Naive thymus-derived CD8-positive, alpha-beta T cell (primary cell): ENCODE measurements around the gene PCGF1. TPM values are rescaled to one million over a fixed set of nuclear protein-coding genes. Genes with fewer than 3 reads are reported as not detected.

Experiments
- ATAC-seq, 2 donors: fragments of 150-1000 bp; cut with Tn5 transposase in 1 of 2; sonication (Bioruptor Pico), chemical (Tn5 transposase) in 1 of 2; 1 replicate in 1 of 2; 2 replicates in 1 of 2; pipeline ENCODE4 v1.10.0; 2021; ENCODE audit warnings: mild to moderate bottlenecking in 2 of 2, moderate library complexity in 2 of 2
- POLR2A ChIA-PET: fragments of 350-600 bp; sonication (Branson Sonifier 250); formaldehyde crosslinking; loops from one replicate; lab custom pipeline; 2021; ENCODE audit warnings: antibody characterized with exemption; lab: Charles Lee
- DNase-seq, 10 donors: peaks; one replicate each; pipeline versions ENCODE4 v3.0.0 to v3.0.0-alpha.2; 2020 to 2022
- H3K27ac Mint-ChIP-seq, 10 donors: one replicate each; pipeline ENCODE4 v1.8.0; 2020 to 2022; ENCODE audit warnings: mild to moderate bottlenecking in 10 of 10, mixed read lengths in 10 of 10, moderate library complexity in 4 of 10, inconsistent platforms in 1 of 10
- H3K27me3 Mint-ChIP-seq, 5 donors: one replicate each; pipeline ENCODE4 v1.8.0; 2021 to 2022; ENCODE audit warnings: mixed read lengths in 5 of 5
- H3K36me3 Mint-ChIP-seq, 3 donors: one replicate each; pipeline ENCODE4 v1.8.0; 2020 to 2022; ENCODE audit warnings: mixed read lengths in 3 of 3, mild to moderate bottlenecking in 2 of 3, inconsistent platforms in 1 of 3
- H3K4me1 Mint-ChIP-seq, 4 donors: one replicate each; pipeline ENCODE4 v1.8.0; 2021 to 2022; ENCODE audit warnings: mixed read lengths in 4 of 4
- H3K4me3 Mint-ChIP-seq, 10 donors: one replicate each; pipeline ENCODE4 v1.8.0; 2020 to 2022; ENCODE audit warnings: mild to moderate bottlenecking in 10 of 10, mixed read lengths in 10 of 10, moderate library complexity in 6 of 10, inconsistent platforms in 1 of 10
- H3K9me3 Mint-ChIP-seq, 9 donors: one replicate each; pipeline ENCODE4 v1.8.0; 2020 to 2022; ENCODE audit warnings: mixed read lengths in 9 of 9, mild to moderate bottlenecking in 3 of 9, inconsistent platforms in 1 of 9, moderate library complexity in 1 of 9
- polyA plus RNA-seq, 3 donors: library from polyadenylated mRNA; unstranded; fragments of 300-500 nt; fragmentation: Illumina TruSeq; gene quantifications; one replicate each; pipeline ENCODE4 v1.2.3, GENCODE V29; 2021
- total RNA-seq, 8 experiments: library from RNA in 2 of 8; stranded (reverse) in 2 of 8; gene quantifications; one replicate each; pipeline ENCODE4 v1.2.3 and lab custom pipeline; 2021 to 2026

The PCGF1 gene
- total and polyA plus RNA-seq, 5 experiments from 2014 or later, result 6.7 to 34.6 (median 11.8) TPM

- H3K27me3 Mint-ChIP-seq, result peaks cover 3 to 15% (median 8%) of the 10 kb centered on the region in 5 donors
- no peaks in the 10 kb centered on the region for H3K9me3 Mint-ChIP-seq
- POLR2A ChIA-PET, result interaction anchor here (5.7 kb wide), 1 partner anchor 77 kb away, joined by 45 read pairs; the partner anchor contains the start of genes INO80B and WBP1
- DNase-seq (no peak), ATAC-seq (no peak)
- no peak overlapping the region for H3K27ac Mint-ChIP-seq
- no peak overlapping the region for H3K4me3 Mint-ChIP-seq
- peaks cover 19 to 28% (median 22%) of the 10 kb centered on the region in 4 donors for H3K4me1 Mint-ChIP-seq
- H3K36me3 Mint-ChIP-seq, result peaks cover 0 to 8% (median 3%) of the 10 kb centered on the region in 3 donors
Observed at GRCh38 chr2:74534411-74534810, 26.9 kb upstream of the PCGF1 start.

GRCh38 chr2:74533464-74533863 is 26.0 kb upstream of the PCGF1 start:
- no peak for DNase-seq
- Mint-ChIP-seq H3K27me3 (peaks cover 0 to 5% (median 0%) of the 10 kb centered on the region in 5 donors), H3K27ac (peak overlapping the region in 1 of 10 donors; percentile 73), H3K36me3 (peaks cover 0 to 8% (median 3%) of the 10 kb centered on the region in 3 donors), H3K4me3 (no peak overlapping the region), H3K4me1 (peaks cover 20 to 30% (median 26%) of the 10 kb centered on the region in 4 donors), H3K9me3 (no peaks in the 10 kb centered on the region)
- no peak for ATAC-seq
- POLR2A ChIA-PET, result interaction anchor here (0.6 to 5.7 kb wide), 2 partner anchors 48 to 76 kb away, joined by 3 to 45 read pairs; partner anchors contain the start of genes INO80B and WBP1

- Mint-ChIP-seq H3K27me3 (peaks cover 0 to under 1% (median 0%) of the 10 kb centered on the region in 5 donors), H3K4me1 (peaks cover 23 to 40% (median 37%) of the 10 kb centered on the region in 4 donors), H3K9me3 (no peaks in the 10 kb centered on the region), H3K36me3 (peaks cover 0 to 20% (median 8%) of the 10 kb centered on the region in 3 donors), H3K4me3 (peak overlapping the region in 9 of 10 donors; percentile 20 to 89 (median 68)), H3K27ac (peak overlapping the region in 9 of 10 donors; percentile 1 to 97 (median 49))
- DNase-seq, result peak in 2 of 10 donors; percentile 50 to 53
- no peak for ATAC-seq
- POLR2A ChIA-PET, result interaction anchor here (1.9 to 5.7 kb wide), 3 partner anchors 50 to 75 kb away, joined by 8 to 45 read pairs (median 31); partner anchors contain the start of genes CCDC142, INO80B, MRPL53 and TTC31
Observed at GRCh38 chr2:74532222-74532621, 24.7 kb upstream of the PCGF1 start.

GRCh38 chr2:74531666-74532065 is 24.2 kb upstream of the PCGF1 start:
- POLR2A ChIA-PET, result interaction anchor here (1.1 to 5.7 kb wide), 5 partner anchors 8 to 74 kb away, joined by 3 to 45 read pairs (median 31); partner anchors contain the start of genes CCDC142, INO80B, MRPL53 and TLX2
- ATAC-seq (no peak), DNase-seq (no peak)
- Mint-ChIP-seq H3K27ac (peak overlapping the region in 8 of 10 donors; percentile 26 to 97 (median 66)), H3K4me1 (peaks cover 22 to 43% (median 40%) of the 10 kb centered on the region in 4 donors), H3K36me3 (peaks cover 0 to 25% (median 14%) of the 10 kb centered on the region in 3 donors), H3K4me3 (peak overlapping the region in 8 of 10 donors; percentile 25 to 96 (median 90)), H3K9me3 (no peaks in the 10 kb centered on the region), H3K27me3 (no peaks in the 10 kb centered on the region)

GRCh38 chr2:74530239-74531187 is 23.0 kb upstream of the PCGF1 start:
- Mint-ChIP-seq H3K4me1 (peaks cover 22 to 50% (median 43%) of the 10 kb centered on the region in 4 donors), H3K27ac (peak overlapping the region; percentile 37 to 97 (median 93)), H3K9me3 (no peaks in the 10 kb centered on the region), H3K4me3 (peak overlapping the region; percentile 89 to 96 (median 94)), H3K36me3 (peaks cover 4 to 34% (median 19%) of the 10 kb centered on the region in 3 donors), H3K27me3 (no peaks in the 10 kb centered on the region)
- POLR2A ChIA-PET, result interaction anchor here (0.6 to 5.7 kb wide), 19 partner anchors 8 to 702 kb away, joined by 3 to 45 read pairs (median 4); partner anchors contain the start of genes C2orf81, CCDC142, INO80B and LBX2
- ATAC-seq (peak; percentile 23 to 33), DNase-seq (peak in 8 of 10 donors; percentile 21 to 51 (median 40))

- DNase-seq, result peak; percentile 74 to 91 (median 80)
- Mint-ChIP-seq H3K27ac (peak within 1 kb of the TSS; percentile 78 to 97 (median 94)), H3K4me1 (peaks cover 22 to 50% (median 43%) of the 10 kb centered on the region in 4 donors), H3K4me3 (peak within 1 kb of the TSS; percentile 89 to 96 (median 94)), H3K27me3 (no peaks in the 10 kb centered on the region), H3K36me3 (peaks cover 4 to 34% (median 19%) of the 10 kb centered on the region in 3 donors), H3K9me3 (no peaks in the 10 kb centered on the region)
- POLR2A ChIA-PET, result interaction anchor here (0.9 to 5.7 kb wide), 19 partner anchors 9 to 701 kb away, joined by 3 to 45 read pairs (median 5); partner anchors contain the start of genes C2orf81, CCDC142, INO80B and LBX2
- peak; percentile 90 to 91 for ATAC-seq
Observed at GRCh38 chr2:74529357-74530238, 22.1 kb upstream of the PCGF1 start, which contains the start of the genes AUP1 and HTRA2. AUP1 (minus strand) TSS chr2:74529706; CDS start chr2:74529629, 77 bp downstream. HTRA2 (plus strand) TSS chr2:74529933; CDS start chr2:74530007, 74 bp downstream.

- Mint-ChIP-seq H3K4me1 (peaks cover 22 to 50% (median 43%) of the 10 kb centered on the region in 4 donors), H3K27me3 (no peaks in the 10 kb centered on the region), H3K27ac (peak overlapping the region; percentile 78 to 97 (median 94)), H3K4me3 (peak overlapping the region; percentile 89 to 96 (median 94)), H3K36me3 (peaks cover 4 to 34% (median 19%) of the 10 kb centered on the region in 3 donors), H3K9me3 (no peaks in the 10 kb centered on the region)
- POLR2A ChIA-PET, result interaction anchor here (1.0 to 5.7 kb wide), 15 partner anchors 10 to 107 kb away, joined by 3 to 45 read pairs (median 6); partner anchors contain the start of genes C2orf81, CCDC142, INO80B and LBX2
- ATAC-seq (peak; percentile 2 to 5), DNase-seq (peak in 1 of 10 donors; percentile 23)
Observed at GRCh38 chr2:74528600-74529356, 21.3 kb upstream of the PCGF1 start.

- no peaks in the 10 kb centered on the region for H3K27me3 Mint-ChIP-seq
- peaks cover 22 to 50% (median 43%) of the 10 kb centered on the region in 4 donors for H3K4me1 Mint-ChIP-seq
- POLR2A ChIA-PET, result interaction anchor here (0.5 to 5.1 kb wide), 7 partner anchors 11 to 77 kb away, joined by 4 to 35 read pairs (median 6); partner anchors contain the start of genes CCDC142, LBX2, TLX2 and TTC31
- peaks cover 4 to 34% (median 16%) of the 10 kb centered on the region in 3 donors for H3K36me3 Mint-ChIP-seq
- H3K4me3 Mint-ChIP-seq, result peak overlapping the region; percentile 89 to 96 (median 94)
- DNase-seq (no peak), ATAC-seq (no peak)
- no peaks in the 10 kb centered on the region for H3K9me3 Mint-ChIP-seq
- H3K27ac Mint-ChIP-seq, result peak overlapping the region in 8 of 10 donors; percentile 63 to 97 (median 92)
Observed at GRCh38 chr2:74527741-74528140, 20.2 kb upstream of the PCGF1 start.

- Mint-ChIP-seq H3K4me3 (peak overlapping the region in 4 of 10 donors; percentile 22 to 70 (median 24)), H3K36me3 (peaks cover 4 to 27% (median 16%) of the 10 kb centered on the region in 3 donors), H3K4me1 (peaks cover 15 to 42% (median 35%) of the 10 kb centered on the region in 4 donors), H3K27ac (peak overlapping the region in 4 of 10 donors; percentile 8 to 78 (median 42)), H3K9me3 (no peaks in the 10 kb centered on the region), H3K27me3 (peaks cover 0 to 4% (median 0%) of the 10 kb centered on the region in 5 donors)
- POLR2A ChIA-PET, result interaction anchor here (1.0 to 2.1 kb wide), 5 partner anchors 18 to 68 kb away, joined by 4 to 9 read pairs (median 4); partner anchors contain the start of genes CCDC142, LBX2, MRPL53 and TTC31
- ATAC-seq (no peak), DNase-seq (no peak)
Observed at GRCh38 chr2:74526649-74527230, 19.2 kb upstream of the PCGF1 start.
